GM19467 (cell line): Measurements from ENCODE around the gene WDR38.

Source experiments
- ATAC-seq: cut with Tn5 transposase; IDR thresholded peaks from one replicate; pipeline ENCODE4 v1.9.1; 2021; ENCODE audit warnings: mild to moderate bottlenecking, moderate library complexity; ENCODE audit not compliant: unreplicated experiment

WDR38 gene

DNA sequence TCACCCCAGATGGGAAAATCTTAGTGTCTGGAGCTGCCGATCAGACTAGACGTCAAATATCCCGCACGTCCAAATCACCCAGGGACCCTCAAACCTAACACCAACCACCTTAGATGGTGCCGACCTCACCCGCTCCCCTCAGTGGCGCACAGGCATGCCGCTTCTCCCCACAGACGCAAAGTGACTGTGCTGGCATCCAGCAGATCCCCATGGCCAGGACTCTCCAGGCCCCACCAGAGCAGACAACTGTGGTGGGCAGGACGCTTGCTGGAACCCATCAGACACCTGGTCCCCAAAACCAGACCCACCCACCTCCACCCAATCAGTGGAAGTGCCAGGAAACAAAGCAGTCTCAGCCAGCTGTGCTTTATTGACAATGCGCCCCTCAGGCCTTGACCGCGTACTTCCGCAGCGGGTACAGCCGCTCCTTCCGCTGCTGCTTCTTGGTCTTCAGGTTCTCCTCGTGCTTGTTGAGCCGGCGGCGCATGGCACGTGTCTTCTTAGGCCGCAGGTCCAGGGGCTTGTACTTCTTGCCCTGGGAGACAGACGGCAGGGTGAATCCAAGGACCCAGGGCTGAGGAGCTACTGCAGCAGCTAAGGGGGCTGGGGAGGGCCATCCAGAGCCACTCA lies 4.4 kb downstream of the WDR38 start:
- no peak for ATAC-seq

DNA sequence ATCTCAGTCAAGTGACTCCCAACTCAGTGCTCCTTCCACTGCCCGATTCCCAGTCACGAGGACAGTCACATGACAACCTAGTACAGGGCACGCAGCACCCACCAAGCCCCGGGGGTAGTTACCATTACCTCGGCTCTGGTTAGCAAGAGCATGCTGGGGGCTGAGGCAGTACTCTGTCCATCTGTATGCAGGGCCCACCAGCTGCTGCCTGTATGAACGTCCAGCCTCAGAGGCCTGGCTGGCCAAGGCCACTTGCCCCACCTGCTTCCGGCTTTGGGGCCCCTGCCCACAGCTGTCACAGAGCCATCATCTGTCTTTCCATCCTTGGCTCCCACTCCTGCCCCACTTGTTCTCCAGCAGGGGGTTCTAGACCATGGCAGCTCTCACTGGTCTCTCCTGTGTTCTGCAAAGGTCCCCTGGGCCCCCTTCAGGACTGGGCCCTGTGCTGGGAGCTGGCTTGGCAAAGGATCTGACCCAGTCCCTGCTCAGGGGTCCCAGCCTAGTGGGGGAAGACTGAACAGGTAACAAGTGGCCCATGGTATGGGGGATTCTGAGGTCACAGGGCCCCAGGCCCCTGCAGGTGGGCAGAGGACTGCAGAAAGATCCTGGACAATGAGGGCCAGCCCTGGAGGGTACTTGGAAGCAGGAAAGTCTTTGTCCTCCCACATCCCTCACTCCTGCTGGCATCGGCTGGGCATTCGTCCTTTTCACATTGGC lies 5.2 kb downstream of the WDR38 start:
- ATAC-seq: no peak

- no peak for ATAC-seq
These were observed 6.7 kb downstream of the WDR38 start for GRCh38 chr9:124859803-124860581.

- ATAC-seq: no peak
These were observed 7.5 kb downstream of the WDR38 start for GRCh38 chr9:124860582-124861341.

- peak; percentile 89 for ATAC-seq
These were observed 8.3 kb downstream of the WDR38 start, which contains the start of the genes ARPC5L and RPL35 for GRCh38 chr9:124861342-124862229. ARPC5L (plus strand) TSS chr9:124862130; CDS start chr9:124869291, 7,161 bp downstream. RPL35 (minus strand) TSS chr9:124861957; CDS start chr9:124861912, 45 bp downstream.

DNA sequence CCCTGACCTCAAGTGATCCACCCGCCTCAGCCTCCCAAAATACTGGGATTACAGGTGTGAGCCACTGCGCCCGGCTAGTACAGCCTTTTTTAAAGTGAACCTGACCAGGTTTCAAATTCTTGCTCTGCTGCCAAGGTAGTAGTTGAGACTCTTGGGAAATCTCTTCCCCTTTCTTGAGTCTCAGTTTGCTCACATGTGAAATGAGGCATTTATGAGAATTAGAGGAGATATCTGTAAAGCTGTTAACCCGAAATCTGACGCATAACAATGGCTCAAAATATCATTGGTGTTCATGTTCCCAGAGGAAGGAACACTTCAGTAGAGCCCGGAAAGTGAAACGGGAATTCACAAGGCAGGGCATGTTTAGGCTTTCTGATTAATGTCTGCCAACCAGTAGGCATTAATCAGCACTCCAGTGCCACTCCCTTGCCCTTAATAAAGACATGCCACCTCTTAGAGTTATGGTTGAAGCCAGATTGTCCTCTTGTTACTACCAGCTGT lies 10.2 kb downstream of the WDR38 start:
- no peak for ATAC-seq

GRCh38 chr9:124868511-124869465 lies 15.5 kb downstream of the WDR38 start:
- peak; percentile 64 for ATAC-seq

GRCh38 chr9:124869466-124869985 lies 16.3 kb downstream of the WDR38 start:
- ATAC-seq: peak; percentile 4

- ATAC-seq: peak; percentile 33
These were observed 16.8 kb downstream of the WDR38 start for GRCh38 chr9:124869986-124870560.

DNA sequence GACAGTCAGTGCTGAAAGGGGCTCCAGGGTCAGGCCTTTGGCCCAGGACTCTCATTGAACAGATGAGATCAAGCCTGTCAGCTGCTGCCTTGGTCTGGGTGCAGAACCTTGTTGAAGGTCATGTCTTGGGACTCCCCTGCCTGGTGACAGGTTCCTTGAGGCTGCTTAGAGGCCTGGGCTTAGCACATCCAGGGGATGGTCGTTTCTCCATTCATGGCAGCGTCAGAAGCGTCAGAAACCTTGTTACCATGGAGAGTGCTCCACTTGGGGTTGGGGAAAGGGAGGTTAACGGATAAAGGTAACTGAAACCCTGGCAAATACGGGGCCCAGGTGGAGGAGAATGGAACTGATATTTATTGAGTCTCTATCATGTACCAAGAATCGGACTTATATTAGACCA lies 17.5 kb downstream of the WDR38 start:
- ATAC-seq: no peak

DNA sequence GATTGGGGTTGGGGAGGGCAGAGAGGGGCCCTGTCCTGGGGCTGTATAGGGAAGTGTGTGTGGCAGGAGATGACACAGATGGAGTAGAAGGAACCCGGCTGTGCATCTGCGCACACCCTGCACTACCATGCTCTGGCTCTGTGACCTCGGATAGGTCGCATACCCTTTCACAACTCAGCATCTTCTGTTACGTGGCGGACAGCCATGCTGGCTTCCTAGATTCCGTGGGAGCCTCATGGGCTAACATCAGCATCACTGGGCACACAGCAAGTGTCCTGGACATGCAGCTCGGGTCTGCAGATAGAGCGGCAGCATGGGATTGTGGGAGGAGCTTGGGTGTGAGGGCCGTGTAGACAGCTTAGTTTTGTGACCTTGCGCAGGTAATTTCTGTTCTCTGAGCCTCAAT lies 17.9 kb downstream of the WDR38 start:
- ATAC-seq: no peak

DNA sequence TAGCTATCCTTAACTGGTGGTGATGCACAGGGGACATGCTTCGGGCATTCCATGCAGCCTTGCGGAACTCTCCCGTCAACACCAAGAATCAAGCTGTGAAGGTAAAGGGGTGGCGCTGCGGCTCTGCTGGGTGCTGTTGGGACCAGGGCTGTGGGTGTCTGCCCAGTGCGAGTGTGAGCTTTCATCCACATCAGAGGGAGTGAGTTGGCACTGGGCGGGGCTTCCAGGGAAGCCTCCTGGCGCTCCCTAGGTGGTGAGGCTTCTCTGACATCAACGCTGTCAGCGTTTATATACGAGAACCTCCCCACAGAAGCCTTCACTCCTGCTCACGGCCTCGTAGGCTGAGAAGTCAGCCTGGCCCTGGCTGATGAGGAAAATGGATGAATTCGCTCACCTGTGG lies 20.4 kb downstream of the WDR38 start:
- ATAC-seq: no peak

GRCh38 chr9:124875501-124875900 lies 22.2 kb downstream of the WDR38 start:
- ATAC-seq: no peak

- ATAC-seq: no peak
These were observed 23.9 kb downstream of the WDR38 start for GRCh38 chr9:124877021-124877782.

- ATAC-seq: no peak
These were observed 24.8 kb downstream of the WDR38 start for GRCh38 chr9:124878021-124878420.

DNA sequence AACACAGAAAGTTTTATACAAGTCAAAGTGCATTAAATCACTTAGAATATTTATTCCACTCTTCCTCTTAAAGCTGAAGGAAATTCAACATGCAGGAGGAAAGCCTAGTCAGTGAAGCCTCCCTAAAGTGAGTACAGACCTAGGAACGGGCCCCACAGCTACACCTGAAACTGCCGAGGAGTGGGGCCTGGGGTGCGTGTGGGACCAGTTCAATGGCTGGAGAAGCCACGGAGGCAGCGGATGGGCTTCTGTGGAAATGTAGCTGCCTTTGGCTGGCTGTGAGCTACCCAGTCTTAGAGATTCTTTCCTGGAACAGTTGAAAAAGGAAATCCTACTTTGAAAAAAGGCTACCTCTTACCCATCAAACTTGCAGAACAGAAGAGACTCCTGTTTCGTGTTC lies 25.3 kb downstream of the WDR38 start:
- no peak for ATAC-seq

DNA sequence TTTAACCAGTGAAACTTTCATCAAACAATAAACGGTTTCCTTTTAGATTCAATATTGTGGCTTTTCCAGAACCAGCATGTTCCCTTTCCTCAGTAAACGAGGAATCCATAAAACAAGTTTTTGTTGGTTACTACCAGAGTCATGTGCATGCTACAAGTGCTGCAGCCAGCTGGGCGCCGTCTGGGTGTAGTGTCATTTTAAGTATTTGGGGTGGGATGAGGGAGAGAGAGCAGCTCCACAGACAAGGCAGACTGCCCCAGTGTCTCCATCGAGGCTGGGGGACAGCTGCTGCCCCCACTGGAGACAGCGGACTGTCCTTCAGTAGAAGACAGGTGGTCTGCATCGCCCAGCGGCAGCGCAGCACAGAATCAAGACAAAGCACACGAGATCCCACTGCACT lies 26.0 kb downstream of the WDR38 start:
- no peak for ATAC-seq
